HPDE6-E6E7 (cell line): Measurements from ENCODE around the gene PDE4D.
"Not testable (repeated sequence)": the region's sequence is repeated elsewhere in the genome, so short reads cannot be mapped to it uniquely, and the experiment has no call there.

ENCODE experiments used
- DNase-seq: peaks from one replicate; pipeline ENCODE4 v3.0.0; 2011; ENCODE audit warnings: missing footprints; ENCODE audit errors: extremely low spot score

PDE4D gene

DNA sequence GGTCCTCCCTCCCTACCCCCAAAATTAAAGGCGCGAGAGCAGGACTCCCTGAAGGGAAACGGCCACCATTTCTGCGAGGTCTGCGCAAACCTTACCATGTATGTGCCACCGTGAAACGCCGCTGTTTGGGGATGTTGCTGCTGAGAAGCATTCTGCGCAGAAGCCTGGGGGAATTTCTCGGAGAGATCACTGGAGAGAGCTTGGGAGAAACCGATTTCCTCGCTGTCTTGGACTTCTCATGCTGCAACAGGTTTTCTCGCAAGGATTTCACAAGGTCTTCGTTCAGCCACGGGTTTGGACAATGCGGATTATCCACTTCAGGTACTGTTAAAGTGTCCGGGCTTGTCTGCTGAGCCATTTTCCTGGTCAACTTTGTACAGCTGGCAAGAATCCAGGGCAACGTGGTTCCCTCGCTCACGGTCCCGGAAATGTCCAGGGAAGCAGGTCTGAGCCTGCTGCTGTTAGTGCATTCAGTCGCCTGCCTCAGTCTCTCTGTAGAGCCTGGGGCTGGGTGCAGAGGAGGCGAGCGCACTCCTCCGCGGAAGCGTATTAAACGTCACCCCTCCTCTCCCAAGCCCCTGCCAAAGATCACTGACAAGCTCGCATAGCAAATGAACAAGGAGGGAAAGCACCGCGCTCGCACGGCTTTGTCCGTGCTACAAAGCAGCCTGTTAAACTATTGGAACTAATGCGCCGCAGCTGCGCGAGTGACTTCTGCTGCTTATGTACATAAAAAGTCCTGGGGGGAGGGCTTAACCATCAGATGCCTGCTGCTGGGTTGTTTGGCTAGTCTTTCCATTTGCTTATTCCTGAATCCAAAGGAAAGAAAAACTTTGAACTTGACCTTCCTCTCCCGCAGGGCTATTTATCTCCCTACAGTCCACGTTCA is 125.1 kb downstream of the PDE4D start:
- DNase-seq, result no peak

DNA sequence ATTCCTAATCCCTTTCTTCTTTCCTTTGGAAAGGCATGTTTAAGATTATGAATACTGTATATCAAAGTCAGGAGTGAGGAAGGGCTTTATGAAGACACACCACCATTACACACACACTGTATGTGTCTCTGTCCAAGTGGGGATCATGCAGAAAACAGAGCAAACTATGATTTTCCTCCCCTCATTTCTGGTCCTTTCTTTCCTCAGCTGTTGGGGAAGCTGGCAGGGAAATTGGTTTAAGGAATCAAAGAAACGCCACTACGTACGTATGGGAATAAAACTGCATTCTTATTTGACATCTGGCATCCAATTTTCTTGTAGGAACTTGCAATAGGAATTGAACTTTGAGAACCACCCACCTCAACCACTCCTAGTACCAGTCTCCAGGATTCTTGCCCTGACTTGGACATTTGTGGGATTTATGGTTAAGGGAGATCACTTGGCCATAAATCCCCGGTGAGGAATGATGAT is 125.8 kb downstream of the PDE4D start:
- DNase-seq, result no peak

DNA sequence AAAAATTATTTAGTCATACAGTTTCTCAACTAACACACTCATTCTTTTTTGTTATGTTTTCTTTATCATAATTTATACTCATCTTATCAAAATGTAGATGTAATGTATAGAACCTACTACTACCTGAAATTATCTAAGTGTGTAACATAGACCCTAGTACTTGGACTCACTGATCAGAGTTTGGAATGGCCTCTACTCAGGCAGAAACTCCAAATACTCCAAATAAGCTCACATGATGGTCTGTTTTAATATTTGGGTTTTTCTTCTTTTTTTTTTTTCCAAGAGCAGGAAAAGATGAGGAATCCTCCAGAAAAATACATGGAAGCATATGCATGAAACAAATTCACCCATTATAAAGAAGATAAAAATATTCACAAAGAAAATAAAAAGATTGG is 126.3 kb downstream of the PDE4D start:
- no peak for DNase-seq

DNA sequence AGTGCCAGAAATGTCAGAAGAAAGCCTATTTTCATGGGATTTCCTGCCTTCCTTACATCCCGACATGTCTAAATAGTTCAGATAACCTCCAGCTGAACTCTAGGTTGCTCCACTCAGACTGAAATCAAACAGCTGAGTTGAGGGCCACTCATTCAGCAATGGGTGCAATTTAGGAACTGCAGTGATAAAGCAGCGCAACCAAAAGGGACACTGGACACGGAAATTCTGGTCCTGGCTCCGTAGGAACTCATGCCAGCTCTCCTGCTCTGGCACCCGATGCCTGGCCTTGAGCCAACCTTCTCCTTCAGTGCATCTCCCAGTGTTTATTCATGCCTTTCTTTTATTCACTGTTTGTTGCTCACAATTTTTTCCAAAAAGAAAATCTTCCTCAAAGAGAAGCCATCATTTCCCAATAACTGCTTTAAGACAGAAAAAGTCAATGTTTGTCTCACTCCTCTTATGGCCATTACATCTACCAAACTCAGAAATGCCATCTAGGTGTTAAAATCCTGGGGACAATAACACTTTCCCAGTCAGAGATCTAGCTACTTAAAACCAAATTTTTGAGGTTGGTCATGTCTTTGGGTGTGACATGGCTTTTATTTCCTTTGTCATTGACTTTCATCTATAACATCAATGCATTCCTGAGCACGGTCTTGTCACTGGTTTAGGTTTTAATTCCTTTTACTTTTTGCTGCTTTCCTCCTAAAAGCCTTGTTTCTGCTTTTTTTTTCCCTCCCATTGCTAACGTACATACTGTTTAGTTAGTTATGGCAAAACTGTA is 126.9 kb downstream of the PDE4D start:
- DNase-seq, result no peak

DNA sequence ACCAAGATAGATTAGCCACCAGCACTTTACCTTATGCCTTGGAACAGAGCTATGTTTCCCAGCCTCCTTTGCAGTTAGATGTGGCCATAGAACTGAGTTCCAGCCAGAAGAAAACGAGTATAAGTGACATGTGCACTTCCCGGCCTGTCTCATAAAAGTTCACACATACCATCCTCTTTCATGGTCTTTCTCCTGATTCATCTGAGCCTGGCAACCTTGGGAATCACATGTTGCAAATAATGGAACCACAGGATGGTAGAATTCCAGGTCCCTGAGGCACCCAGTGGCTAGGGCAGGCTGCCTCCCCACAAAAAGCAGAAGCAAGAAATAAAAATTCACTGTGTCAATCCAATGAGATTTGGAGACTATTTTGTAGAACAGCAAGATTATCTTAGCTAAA is 128.1 kb downstream of the PDE4D start:
- no peak for DNase-seq

DNA sequence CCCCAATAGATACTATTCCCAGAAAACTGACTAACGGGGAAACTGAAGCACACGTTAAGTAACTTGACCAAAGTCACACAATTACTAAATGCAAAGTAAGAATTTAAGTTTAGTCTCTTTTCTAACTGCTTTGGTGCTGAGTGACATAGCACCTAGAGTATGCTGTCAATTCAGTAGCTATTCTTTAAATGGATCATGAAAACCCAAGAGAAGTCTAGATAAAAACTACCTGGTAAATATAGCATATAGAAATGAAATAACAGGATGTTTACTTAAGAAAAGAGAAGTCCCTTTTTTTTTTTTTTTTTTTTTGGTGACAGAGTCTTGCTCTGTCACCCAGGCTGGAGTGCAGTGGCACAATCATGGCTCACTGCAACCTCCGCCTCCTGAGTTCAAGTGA is 129.2 kb downstream of the PDE4D start:
- DNase-seq, result no peak

DNA sequence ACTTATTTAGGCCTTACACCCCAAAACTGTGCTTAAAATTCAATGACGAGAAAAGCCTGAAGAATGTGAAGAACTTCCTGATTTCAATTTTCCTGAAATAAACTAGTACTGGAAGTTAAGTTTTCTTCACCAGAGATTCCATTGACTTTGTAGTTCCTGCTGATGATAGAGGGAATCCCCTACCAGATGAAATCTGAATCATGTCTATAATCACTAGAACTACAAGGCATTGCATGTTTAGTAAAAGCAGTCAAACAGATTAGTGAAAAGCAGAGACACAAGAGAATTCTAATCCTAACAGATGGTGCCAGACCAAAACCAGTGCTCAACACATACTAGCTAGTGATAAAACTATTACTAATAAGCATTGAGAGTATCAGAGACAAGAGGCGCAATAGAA is 130.0 kb downstream of the PDE4D start:
- no peak for DNase-seq

DNA sequence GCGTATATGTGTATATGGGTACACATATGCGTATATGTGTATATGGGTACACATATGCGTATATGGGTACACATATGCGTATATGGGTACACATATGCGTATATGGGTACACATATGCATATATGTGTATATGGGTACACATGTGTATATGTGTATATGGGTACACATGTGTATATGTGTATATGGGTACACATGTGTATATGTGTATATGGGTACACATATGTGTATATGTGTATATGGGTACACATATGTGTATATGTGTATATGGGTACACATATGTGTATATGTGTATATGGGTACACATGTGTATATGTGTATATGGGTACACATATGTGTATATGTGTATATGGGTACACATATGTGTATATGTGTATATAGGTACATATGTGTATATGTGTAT is 131.3 kb downstream of the PDE4D start:
- not testable (repeated sequence) for DNase-seq

DNA sequence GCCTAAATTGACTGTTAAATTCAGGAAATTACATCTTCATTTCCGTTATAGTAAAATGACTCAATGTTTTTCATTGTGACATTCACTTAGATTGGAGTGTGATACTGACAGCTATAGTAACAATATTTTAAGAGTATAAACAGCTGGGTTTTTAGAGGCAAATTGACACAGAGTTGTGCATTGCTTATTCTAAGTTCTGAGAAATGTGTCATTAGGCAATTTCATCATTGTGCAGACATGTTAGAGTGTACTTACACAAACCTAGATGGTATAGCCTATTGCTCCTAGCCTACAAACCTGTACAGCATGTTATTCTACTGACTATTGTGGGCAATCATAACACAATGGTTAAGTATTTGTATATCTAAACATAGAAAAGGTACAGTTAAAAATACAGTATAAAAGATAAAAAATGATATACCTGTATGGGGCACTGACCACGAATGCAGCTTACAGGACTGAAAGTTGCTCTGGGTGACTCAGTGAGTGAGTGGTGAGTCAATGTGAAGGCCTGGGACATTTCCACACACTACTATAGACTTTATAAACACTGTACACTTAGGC is 132.7 kb downstream of the PDE4D start:
- DNase-seq, result no peak

DNA sequence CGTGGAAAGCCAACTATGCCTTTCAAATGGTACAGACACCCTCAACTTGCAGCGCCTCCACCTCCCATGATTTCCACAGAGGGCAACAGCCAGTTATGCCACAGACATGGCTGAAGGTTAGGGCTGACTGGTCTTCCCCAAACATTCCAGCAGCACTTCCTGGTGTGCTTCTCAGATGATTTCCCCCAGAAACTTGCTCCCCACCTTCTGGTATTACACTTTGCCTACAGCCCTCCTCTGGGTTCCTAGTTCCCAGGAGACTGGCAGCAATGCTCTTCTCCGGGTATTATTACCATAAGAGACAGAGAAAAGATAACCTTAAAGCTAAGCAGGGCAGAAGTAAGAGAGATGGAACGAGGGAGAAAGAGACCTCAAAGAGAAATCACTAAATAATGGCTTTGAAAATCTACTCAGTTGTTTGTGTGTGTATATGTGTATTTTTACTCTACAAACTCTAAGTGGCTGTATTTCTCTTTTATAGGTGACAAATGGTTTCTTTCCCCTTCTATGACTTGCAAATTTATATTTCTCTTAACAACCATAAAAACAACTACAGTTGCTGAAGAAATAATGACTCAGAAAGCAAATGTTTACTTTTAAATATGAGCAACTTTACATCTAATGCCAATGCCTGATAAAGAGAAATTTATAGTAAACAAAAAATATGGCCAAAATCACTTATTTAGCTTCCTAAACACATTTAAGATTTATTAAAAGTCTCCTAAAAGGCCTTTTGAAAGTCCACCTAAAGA is 133.8 kb downstream of the PDE4D start:
- DNase-seq, result no peak

DNA sequence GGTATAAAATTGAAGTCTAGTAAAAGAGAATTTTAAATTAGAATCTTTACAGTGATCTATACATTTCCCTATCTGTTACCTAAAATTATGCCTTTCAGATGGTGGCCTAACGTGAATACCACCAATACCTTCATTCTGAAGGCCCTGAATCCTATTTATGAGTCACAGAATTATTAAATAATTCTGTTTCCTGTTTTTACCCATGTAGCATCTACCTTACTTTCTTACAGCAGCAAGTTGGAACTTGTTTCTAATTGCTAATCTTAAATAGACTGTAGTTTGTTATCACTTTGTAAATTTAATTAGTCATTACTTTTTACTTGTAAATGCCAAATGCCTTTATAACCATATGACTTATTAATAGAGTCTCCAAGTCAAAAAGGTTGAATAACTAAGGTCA is 135.0 kb downstream of the PDE4D start:
- DNase-seq, result no peak

DNA sequence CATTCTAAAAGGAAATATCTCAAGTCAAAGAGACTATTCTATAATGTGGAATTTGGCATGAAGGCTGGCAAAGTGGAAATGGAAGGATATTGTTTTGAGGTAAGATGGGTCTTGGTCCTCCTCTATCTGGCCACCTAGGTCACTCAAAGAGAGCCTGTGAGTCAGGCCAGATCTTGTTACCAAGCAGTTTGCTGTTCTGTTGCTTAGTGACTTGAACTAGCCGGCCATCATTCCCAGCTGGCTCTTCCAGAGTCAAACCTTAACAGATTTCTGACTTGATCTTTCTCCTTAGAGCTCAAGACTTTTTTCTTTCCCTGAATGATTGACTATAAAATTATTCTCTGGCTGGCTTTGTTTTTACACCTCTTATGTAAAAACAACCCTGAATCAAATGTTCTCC is 136.1 kb downstream of the PDE4D start:
- DNase-seq, result no peak

DNA sequence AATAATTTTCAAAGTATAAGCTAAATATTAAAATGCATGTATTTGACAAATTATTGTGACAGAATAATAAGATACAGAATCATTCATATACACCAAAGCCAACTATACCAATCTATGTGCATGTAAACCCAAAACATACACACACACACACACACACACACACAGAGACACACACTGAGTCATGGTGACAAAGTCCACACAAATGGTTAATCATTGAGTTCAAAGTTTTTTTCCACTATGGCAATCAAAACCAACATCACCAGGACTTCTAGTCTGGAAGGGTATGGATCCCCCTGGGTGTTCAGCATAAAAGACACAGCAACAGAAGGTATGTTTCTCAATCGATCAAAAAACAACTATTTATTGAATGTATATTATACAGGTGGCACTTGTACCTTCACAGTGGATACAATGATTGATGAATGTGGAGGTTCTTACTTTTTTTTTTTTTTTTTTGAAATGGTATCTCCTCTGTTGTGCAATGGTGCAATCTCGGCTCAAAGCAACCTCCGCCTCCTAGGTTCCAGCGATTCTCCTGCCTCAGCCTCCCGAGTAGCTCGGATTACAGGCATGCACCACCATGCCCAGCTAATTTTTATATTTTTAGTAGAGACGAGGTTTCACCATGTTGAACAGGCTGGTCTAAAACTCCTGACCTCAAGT is 137.0 kb downstream of the PDE4D start:
- DNase-seq, result no peak

DNA sequence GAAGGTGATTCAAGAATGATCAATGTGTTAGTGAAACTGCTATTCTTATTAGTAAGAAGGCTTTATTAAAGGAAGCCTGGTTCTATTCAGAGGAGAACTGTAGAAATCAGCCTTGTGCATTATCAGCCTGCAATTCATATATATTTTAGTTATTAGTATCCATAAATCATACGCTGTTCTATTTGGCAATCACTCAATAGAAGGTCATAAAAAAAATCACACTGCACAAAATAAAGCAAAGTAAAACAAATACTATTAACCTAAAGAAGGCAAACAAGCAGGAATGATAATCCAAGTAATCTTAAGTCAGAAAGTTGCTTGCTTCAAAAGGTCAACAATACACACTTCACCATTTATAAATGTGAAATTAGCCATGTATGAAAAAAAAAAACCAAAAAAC is 138.1 kb downstream of the PDE4D start:
- DNase-seq, result no peak

DNA sequence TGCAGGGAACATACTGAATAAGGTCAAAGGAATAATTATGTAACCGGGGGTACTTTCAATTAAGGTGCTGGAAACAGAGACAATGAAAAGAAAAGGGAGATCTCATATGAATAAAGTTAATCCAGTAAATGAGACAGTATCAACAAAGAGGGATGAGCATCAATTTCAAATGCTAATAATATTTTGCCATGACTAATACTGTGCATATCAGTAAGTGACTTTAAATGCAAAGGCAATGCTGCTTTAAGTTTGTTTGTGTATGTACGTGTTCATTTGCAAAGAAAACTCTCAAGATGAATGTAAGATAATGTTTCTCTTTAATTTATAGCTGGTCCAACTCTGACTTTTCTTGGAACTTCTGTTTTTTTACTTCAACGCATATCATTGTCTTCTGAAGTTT is 139.9 kb downstream of the PDE4D start:
- DNase-seq, result no peak

DNA sequence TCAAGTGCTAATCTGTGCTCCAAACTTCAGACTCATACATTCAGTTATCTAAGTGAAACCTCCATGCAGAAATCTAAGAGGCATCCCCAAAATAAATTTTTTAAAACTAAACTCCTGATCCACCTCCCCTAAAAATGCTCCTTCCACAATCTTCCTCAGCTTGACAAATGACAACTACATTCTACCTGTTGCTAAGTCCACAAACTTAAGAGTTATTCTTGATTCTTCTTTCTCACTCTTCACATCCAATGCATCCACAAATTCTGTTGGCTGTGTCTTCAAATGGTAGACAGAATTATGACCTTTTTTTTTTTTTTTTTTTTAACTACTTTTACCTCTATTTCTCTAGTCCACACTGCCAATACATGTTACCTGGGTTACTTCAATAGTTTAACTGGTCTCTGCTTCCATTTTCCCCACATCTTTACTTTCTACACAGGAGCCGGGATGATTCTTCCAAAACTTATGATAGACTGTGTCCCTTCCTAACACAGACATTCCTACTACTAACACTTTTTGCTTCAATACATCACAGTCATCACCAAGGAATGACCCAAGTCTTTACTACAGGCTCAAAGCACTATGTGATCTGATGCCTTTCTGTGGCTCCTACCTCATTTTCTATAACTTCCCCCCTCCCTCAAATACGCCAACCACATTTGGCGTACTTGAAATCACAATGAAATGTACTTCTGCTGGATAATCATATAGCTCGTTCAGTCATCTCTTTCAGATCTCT is 143.6 kb downstream of the PDE4D start:
- DNase-seq, result no peak

DNA sequence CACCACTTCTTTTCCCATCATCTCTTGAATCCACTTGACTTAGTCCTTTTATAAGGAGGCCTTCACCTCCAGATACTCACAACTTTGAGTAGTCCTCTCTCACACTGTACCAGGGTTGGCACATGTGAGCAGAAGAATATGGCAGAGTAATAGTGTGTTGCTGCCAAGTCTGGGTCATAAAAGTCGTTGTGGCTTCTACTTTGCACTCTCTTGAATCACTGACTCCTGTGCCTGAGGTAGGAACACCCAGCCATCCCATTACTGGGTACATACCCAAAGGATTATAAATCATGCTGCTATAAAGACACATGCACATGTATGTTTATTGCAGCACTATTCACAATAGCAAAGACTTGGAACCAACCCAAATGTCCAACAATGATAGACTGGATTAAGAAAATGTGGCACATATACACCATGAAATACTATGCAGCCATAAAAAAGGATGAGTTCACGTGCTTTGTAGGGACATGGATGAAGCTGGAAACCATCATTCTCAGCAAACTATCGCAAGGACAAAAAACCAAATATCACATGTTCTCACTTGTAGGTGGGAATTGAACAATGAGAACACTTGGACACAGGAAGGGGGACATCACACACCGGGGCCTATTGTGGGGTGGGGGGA is 145.4 kb downstream of the PDE4D start:
- DNase-seq, result not testable (repeated sequence)

DNA sequence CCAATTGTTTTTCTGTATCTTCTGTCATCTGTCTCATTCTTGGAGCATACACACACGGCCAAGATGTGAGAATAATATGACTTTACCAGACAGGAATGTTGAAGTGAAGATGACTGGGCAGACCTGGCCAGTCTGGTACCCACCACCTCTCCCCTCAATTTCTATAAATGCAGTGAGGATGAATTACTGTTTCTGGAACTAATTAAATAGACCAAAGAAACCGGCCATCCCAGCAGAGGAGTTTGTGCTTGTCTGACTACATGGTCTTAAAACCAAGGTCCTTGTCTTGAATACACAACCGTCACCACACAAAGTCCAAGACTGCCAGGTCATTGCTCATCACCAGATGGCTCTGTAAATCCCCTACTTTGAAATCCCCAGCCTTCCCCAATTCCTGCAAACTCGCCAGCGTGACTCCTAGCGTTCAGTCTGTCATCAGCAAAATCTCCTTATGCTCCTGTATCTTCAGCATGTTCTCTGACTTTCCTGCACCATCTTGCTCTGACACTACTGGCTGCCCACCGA is 147.2 kb downstream of the PDE4D start:
- no peak for DNase-seq

DNA sequence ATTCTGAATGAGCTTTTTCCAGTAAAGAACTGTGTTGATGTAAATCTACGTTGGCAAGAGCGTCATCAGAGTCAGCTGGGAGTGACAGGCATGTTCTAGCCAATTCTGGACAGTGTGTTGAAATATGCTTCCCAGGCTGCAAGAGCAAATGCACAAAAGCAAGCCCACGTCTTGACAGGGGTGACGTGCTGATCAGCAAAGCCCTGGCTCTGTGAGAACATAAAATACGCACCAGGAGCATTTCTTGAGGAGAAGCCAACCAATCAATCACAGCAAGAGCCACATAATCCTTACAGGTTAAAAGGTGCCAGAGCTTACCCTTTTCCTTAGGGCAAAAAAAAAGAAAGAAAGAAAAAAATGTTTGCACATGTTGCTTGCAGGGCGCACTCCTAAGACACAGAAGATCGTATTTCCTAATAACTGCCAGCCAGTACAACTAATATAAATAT is 148.1 kb downstream of the PDE4D start:
- peak; percentile 67 for DNase-seq

DNA sequence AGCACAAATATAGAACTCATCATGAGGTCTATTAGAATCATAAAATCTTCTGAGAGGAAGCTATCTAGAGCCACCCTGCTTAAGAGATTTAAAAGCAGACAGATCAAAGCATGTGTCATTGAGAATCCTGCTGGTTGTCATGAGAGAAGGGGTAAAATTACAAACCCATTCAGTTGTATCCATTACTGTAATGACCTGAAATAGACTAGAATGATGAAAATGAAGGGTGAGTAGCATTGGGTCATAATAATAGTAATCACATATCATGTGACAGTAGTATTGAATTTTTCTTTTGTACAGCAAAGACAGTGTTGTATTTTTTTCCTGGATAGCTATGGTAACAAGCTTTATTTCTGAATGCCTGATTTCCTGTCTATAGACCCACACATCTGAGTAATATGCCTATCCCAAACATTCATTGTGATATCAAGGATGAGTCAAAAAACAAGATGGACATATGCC is 149.0 kb downstream of the PDE4D start:
- no peak for DNase-seq
